Stimulated activated CD4-positive, alpha-beta T cell treated with anti-CD3 and anti-CD28 coated beads, Interleukin-15, amount 100 ng/mL, for 1 hour (primary cell): ENCODE data around the gene CENPP.

Source experiments
- DNase-seq, 2 donors: peaks; one replicate each; pipeline ENCODE4 v3.0.0-alpha.2; 2020; ENCODE audit warnings: low read depth in 1 of 2, low spot score in 1 of 2

CENPP gene

DNA sequence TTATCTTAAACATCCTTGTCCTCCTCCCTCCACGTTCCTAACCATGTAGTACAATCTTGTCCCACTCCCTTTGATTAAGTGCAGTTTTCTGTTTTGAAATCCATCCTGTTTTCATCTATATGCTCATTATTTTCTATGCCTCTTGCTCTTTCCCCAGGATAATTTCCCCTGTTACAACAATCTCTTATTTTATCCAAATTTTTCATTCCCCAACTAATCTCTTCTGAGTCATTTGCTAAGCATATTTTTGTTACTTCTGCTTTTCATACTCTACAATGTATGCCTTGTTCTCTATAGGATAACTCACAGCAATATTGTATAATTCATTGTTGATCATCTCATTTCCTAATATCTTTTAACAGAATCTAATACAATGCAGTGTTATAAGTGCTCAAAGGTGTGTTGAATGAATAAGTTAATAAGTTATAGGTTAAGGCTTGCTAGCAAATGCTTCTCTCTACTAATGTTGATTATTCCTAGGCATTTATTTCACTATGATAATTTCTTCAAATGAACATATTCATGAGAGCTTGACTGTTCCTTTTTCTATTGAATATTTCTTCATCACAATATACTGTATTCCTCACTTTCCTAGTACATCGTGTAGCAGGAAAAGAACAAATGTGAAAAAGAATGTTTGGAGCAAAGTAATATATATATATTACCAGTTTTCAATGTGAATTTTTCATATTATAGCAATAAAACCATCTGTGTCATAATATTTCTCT, 97.0 kb downstream of the CENPP start:
- no peak for DNase-seq

DNA sequence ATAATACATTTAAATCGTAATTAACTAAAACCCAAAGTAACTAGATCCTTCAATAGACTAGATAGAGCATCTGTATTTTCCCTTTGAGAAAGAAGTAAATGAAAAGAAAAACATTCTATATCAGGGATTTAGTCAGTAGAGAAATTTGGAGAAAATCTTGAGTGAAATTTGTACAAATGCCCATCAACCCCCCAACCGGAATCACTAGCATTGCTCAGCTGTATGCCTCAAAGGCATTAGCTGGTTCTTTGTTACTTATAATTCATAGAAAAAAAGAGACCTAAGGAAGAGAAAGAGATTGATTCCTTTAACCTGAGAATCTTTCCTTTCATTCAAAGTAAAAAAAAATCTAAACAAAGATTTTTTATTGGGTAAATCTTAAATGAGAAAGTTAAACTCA, 97.9 kb downstream of the CENPP start:
- DNase-seq: no peak

DNA sequence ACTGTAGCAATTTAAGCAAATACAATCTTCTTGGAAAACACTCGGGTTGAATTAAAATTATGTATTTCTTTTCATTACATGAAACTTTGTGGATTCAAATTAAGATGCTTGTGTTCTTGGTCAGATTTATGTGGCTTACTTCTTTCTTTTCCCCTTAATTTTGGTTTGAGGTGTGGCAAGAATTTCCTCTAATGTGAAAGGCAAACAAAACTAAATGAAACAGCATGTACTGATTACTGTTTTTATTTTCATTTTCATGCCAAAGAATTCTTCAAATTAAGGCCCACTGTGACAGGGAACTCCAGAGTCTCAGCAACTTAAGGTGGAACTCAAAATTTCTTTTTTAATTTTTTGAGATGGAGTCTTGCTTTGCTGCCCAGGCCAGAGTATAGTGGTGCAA, 98.6 kb downstream of the CENPP start, which contains the start of gene OMD:
Gene OMD, minus strand, starts transcription at position 132 of the 400 bp plus-strand sequence. CDS start 6,913 bp downstream, outside the sequence.
- DNase-seq: no peak

DNA sequence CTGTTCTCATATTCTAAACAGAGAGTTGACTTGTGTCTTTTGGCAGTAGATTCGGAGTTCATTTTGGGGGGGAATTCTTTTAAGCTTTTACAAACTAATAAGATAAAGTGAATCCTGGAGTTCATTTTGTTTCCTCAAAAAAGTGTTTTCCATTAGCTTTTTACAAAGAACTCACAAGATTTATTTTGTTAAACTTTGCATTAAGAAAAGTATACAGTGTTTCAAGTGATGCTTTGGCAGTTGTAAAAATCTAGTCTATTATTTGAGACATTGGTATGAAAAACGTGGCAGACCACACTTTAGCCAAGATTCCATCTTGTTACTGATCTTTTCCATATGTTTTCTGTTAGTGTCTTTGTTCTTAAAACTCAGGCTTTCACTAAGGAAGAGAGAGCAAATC, 99.7 kb downstream of the CENPP start:
- DNase-seq: no peak

DNA sequence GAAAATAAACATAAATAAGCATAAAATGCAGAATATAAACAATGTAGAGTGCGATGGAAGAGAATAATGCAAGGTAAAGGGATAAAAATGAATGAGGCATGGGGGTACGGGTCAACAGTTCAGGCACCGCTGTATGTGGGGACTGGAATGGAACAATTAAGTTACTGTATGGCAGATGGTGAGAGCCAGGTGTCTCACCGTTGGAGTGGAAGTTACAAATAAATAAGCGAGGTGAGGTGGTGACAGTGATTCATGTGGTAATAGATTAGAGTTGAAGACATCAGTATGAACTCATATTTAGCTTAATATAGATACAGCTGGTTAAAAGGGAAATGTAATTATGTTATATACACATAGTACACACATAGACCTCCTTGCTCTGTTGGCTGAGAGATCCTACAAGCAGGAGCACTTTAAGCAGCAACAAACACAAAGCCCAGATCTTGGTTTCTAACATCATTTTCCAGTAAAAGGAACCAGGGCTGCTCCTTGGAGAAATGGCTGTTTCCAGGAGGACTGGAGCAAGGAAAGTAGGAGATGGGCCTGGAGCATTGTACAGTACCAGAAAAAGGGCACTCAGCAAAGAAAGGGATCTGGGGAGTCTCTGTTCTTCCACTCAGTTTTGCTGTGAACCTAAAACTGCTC, 100.9 kb downstream of the CENPP start:
- no peak for DNase-seq

DNA sequence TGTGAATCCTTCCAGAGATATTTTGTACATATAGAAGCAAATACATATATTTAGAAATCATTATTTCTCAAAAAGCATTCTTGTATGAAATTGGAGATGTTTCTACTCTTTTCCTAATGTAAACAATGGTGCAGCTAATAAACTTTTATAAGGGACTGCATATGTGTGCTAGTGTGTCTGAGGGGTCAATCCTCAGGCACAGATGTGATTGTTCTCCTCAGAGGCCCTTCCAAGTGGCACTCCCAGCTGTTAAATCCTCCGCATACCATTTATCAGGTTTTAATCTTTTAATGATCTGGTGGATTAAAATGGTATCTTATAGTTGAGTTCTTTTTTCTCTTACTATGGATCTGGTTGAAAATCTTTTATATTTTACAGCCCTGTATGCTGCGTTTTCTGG, 104.1 kb downstream of the CENPP start:
- no peak for DNase-seq

DNA sequence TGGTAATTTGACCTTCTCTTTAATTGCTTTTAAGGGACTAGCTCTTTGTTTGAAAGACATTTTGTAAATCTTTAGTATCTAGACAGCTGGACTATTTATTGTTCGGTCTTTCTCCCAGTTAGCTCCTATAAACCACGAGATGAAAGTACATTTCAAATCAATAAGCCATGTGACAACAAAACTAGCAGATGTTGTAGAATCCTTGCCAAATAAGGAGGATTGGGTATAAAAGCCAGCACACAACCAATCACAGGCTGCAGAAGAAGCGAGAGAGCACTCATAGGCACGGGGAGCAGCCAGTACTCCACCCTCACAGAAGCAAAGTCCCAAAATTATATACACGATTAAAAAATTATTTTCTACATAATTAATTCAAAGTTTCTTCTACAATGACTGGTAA, 106.6 kb downstream of the CENPP start:
- no peak for DNase-seq

DNA sequence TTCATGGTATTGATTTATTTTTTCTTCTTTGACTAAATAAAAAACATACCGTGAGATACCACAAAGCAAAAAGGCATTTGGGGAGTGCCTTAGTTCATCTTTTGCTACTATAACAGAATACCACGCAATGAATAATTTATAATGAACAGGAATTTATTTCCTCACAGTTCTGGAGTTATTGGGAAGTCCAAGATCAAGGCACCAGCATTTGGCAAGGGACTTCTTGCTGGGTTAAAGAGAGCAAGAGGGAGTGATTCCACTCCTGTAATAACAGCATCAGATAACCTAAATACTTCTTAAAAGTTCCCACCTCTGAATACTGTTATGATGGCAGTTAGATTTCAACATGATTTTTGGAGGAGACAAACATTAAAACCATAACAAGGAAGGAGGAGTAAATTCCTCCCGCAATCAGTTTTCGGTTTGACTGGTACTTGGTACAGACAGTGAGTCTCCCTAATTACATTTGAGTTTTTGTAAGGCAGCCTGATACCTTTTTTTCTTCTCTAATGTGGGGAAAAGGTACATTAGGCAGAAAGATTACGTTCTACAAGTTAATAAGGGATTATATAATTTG, 107.3 kb downstream of the CENPP start:
- DNase-seq: no peak

DNA sequence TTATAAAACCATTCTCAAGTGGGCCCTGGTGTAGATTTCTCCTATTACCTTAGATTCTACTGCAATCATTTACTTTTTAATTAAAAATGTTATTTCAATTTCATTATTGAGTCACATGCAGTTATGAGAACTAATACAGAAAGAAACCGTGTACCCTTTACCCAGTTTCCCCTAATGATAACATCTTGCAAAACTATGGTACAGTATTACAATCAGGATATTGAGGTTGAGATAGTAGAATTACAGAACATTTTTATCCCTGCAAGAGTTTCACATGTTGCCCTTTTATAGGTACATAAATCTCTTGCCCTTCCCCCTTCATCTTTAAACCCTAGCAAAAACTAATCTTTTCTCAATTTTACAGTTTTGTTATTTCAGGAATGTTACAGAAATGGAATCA, 109.5 kb downstream of the CENPP start:
- DNase-seq: no peak

DNA sequence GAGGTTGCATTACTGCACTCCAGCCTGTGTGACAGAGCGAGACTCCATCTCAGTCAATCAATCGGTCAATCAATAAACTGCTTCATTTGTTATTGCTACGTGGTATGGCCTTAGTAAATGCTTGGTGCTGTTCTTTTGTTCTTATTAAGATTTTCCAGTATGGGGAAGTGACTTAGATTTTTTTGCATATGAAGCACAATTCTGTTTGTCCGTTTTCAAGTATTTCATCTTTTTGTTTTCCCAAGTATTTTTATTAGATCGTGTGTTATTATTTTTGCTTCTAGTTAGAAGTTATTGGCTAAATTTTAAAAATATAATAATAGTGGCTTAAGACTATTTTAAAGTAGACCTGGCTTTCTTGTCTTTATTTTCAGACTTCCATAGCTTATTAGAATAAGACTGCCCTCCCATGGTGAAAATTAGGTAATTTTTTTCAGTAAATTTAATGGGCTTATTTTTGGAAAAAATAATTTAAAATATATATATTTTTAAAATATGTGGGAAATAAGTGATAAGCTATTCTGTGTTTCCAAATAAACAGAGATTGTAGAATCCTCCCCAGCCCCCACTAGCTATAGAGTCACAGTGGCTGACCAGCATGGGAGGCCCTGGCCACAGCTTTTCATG, 113.3 kb downstream of the CENPP start:
- DNase-seq: no peak

DNA sequence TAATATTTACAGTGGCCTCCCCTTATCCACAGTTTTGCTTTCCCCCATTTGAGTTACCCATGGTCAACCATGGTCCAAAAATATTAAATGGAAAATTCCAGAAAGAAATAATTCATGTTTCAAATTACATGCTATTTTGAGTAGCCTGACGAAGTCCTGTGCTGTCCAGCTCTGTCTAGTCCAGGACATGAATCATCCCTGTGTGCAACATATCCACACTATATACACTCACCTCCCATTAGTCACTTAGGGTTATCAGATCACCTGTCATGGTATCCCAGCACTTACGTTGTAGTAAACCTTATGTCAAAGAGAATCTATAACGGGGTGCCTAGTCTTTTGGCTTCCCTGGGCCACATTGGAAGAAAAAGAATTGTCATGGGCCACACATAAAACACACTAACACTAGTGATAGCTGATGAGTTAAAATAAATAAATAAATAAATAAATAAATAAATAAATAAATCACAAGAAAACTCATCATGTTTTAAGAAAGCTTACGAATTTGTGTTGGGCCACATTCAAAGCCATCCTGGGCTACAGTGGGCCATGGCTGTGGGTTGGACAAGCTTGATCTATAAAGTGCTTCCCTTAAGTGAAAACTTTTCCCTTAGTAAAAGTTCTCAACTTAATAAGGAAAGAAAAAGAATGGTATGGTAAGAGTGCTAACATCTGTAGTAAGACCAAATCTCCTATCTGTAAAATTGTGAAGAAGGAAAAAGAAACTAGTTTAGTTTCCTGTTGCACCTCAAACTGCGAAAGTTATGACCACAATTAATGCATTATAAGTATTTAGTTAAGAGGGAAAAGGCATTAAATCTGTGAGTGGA, 114.4 kb downstream of the CENPP start:
- DNase-seq: no peak

DNA sequence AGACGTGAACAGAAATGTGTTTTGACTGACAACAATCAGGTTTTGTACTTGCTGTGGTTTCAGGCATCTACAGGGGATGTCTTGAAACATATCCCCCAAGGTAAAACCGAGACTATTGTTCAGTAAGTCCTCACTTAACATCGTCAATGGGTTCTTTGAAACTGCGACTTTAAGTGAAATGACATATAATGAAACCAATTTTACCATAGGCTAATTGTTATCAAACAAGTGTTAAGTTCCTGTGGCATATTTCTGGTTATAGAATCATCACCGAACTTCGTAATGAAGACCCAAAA, 114.9 kb downstream of the CENPP start:
- no peak for DNase-seq

DNA sequence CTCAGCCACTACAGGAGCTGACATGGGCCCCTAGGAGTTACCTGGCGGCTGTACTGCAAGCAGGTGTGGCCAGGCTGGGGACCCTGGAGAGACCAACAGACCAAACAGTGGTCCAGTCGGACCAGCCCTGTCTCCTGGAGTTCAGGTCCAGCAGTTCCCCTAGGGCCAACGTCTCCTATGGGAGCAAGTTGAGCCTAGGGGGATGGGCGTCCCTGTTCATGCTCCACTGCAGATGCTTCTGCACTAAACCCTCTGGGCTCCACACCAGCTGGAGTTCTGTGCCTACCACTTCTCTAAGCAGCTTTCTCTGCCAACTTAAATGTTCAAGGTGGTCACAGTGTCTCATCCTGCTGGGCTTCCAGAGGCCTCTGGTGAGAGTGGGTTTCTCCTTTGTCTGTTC, 119.1 kb downstream of the CENPP start:
- no peak for DNase-seq

DNA sequence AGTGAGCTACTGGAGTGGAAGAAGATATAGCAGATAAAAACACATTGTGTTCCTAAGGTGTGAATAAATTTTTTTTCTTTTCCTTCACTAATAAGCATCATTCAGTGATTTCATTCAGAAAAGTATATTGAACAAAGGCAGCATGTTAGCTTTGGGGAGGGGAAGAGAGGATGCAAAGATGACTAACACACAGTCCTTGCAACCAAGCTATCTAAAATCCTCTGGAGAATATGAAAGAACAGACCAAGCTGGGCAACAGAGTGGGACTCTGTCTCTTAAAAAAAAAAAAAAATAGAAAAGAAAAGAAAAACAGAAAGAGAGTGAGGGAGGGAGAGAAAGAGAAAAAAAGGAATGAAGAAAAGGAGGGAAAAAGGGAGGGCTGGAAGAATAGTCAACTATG, 120.8 kb downstream of the CENPP start:
- DNase-seq: no peak

DNA sequence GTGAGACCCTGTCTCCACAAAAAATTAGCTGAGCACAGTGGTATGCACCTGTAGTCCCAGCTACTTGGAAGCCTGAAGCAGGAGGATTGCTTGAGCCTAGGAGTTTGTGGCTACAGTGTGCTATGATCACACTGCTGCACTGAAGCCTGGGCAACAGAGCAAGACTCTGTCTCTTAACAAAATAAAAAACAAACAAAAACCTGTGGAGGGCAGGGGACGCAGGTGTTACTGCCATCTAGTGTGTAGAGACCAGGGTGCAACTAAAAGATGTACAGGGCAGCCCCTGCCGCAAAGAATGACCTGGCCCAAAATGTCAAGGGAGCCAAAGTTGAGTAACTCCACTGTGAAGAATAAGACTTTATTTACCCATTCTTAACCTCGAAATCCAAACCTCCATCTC, 129.5 kb downstream of the CENPP start:
- DNase-seq: no peak

DNA sequence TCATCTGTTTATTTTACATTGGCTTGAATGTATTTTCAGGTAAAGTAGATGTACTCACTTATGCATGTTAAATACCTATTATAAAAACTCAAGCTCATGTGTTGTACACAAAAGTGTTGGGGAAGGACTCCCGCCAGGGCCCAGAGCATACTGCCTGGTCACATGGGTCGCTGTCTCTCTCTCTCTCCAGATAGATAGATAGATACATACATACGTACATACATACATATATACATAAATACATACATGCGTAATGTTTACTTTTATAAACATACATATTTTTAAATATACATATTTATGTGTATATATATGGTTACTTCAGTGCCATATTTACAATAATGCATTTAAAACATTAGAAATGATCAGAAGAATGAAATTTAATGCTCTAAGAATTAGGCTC, 131.8 kb downstream of the CENPP start:
- DNase-seq: no peak

DNA sequence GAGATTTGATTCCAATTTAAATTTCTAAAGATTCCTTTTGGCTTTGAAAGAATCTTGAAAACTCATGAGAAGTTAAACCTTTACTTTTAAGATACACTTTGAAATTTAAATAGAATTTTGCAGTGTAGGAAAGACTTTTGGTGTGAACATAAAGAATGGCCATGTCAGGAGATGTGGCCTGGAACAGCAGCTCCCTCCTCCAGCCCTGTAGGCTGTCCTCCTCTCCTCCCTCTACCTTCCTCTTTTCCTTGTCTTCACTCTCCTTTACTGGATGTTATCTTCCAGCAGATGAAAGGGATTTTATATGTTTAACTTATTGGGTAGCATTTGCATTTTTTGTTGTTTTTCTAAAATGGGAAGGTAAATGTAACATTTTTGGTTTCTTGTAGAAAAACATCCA, 137.6 kb downstream of the CENPP start:
- no peak for DNase-seq

DNA sequence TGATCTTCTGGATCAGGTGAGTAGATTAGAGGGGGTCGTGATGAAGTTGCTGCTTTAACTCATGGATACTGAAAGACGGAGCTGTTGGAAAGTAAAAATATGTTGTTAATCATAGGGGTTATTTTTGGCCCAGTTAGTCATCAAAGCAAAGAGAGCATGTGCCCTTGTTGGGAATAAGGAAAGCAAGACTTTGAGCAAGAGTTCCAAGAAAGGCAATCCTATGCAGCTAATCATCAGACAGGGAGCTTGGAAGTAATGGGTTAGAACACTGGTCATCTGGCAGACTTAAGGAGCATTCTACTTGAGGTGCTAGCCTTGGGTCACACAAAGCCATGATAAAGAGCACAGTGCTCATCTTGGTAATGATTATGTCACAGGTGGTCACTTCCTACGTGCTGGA, 138.2 kb downstream of the CENPP start:
- no peak for DNase-seq

DNA sequence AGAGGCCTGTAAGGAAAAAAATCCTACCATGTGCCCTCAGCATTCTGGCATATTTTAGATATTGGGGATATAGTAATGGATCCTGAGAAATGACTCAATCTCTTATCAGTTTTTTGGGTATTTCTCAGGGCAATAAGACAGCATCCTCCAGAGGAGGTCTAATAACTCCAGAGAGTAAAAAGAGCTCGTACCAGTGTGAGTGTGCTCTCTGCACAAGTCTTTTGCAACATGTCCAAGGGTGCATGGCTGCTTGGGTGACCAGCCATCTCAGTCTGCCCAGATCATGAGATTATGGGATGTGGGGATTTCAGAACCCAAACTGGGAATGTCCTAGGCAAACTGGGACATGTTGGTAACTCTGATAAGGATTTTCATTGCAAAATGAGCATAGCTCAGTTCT, 141.3 kb downstream of the CENPP start:
- no peak for DNase-seq

DNA sequence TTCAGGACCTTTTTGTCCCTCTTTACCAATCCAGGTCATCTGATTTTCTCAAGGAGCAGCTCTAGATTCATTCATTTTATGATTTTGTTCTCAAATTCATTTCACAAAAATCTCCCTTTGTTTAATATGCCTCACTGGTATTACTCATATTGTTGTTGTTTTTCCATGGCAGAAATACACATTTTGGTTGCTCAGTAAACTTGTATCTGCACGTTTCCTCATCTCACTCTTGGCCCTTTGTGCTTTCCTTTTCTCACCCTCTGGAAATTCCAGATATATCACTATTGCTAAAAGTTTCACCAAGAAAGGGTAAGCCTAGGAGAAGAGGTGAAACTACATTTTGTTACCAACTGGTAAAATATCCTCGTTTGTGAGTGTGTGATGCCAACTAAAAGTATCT, 141.8 kb downstream of the CENPP start:
- DNase-seq: no peak

DNA sequence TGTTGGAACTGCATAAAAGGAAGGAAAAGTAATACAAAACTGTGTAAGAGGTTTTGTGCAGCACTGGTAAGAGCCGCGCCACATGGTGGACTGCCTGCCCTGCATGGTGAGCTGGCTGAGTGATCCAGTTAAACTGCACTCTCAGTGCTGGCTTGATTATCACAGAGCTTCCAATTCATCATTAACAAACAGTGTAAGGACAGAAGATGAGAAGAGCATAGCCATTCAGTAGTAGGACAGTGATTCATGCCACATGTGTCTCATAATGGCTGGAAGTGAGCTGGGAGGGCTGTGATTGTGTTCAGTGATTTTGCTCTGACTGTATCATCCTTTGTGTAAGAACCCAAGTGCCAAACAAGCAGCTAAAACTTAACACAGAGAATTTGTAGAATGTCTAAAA, 142.5 kb downstream of the CENPP start:
- DNase-seq: no peak

DNA sequence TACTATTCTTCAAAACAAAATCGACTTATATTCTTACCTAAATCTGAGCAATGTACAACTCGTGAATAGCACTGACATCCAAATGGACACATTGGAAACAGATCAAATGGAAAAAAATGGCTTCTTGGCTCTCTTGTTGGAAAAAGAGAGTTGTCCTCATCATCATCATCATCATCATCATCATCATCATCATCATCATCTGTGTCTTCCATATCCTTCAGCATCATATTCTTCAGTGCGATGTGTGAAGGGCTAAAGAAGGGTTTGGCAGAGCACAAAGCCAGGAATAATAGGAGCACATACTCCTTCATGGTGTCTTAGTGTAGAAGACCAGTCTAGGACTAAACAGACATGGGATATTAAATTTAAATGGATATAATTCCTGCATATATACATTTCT, 148.8 kb downstream of the CENPP start:
- no peak for DNase-seq
